GM12864 (cell line): ENCODE data around the gene PSMF1.

Experiments used
- DNase-seq: peaks from one replicate; pipeline ENCODE4 v3.0.0-alpha.2; 2011; ENCODE audit warnings: low read depth
- H3K4me3 ChIP-seq: 2 replicates; pipeline ENCODE4 v1.5.1; 2011; ENCODE audit warnings: mild to moderate bottlenecking, low read depth, low read length, control low read depth
- TF ChIP-seq, protein P1 (sequence below): IDR thresholded peaks from 2 replicates; pipeline ENCODE4 v1.5.1; 2011; ENCODE audit warnings: low read depth, mild to moderate bottlenecking, moderate library complexity, low read length, control low read depth, inconsistent platforms; ENCODE audit errors: missing control alignments

The PSMF1 gene

DNA sequence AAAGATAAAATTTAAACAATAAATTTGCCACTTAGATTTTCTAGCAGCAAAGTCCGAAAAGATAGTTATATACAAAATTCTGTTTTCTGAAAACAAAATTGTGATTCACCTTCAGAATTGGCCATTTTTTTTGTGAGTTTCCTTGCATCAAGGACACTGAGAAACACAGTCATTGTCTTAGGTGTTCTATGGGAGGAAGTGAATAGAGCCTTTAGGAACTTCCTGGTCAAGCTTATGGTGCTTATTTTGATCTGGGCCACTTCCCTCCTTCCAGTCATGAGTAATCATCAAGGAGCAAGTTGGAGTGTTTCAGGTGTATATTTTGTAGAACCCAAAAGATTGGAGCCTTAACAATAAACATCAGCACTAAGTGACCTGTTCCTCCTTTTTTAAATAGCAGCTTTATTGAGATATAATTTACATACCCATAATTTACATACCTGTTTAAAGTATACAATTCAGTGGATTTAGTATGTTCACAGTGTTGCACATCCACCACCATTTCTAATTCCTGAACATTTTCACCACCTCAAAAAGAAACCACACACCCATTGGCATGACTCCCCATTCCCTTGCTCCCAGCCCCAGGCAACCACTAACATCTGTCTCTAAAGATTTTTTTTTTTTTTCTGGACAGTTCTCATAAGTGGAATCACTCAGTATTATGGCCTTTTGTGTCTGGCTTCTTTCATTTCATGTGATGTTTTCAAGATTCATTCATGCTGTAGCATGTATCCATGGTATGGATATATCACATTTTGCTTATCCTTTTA lies 48.7 kb downstream of the PSMF1 start:
- DNase-seq = no peak
- TF ChIP-seq, protein P1, sequence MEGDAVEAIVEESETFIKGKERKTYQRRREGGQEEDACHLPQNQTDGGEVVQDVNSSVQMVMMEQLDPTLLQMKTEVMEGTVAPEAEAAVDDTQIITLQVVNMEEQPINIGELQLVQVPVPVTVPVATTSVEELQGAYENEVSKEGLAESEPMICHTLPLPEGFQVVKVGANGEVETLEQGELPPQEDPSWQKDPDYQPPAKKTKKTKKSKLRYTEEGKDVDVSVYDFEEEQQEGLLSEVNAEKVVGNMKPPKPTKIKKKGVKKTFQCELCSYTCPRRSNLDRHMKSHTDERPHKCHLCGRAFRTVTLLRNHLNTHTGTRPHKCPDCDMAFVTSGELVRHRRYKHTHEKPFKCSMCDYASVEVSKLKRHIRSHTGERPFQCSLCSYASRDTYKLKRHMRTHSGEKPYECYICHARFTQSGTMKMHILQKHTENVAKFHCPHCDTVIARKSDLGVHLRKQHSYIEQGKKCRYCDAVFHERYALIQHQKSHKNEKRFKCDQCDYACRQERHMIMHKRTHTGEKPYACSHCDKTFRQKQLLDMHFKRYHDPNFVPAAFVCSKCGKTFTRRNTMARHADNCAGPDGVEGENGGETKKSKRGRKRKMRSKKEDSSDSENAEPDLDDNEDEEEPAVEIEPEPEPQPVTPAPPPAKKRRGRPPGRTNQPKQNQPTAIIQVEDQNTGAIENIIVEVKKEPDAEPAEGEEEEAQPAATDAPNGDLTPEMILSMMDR = no peak

DNA sequence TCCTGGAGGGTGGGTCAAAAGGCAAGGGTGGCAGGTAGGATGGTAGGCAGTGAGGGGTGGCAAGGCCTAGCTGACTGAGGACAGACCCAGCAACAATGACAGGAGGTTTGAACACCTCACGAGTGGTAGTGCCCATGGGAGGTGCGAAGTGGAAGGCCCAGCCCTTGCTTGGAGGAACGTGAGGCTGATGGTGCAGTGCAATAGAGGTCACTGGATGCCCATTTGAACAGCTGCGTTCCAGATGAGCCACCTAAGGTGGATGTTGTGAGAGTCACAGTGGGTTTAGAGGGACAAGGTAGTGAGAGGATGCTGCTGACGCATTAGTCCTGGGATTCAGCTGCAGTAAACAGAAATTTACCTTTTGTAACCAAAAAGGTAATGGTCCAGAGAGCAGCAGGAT lies 50.8 kb downstream of the PSMF1 start:
- no peak overlapping the region for H3K4me3 ChIP-seq
- TF ChIP-seq, protein P1 = no peak
- no peak for DNase-seq

More for the DNA sequence above, 48.7 kb downstream of the PSMF1 start:
- H3K4me3 ChIP-seq = no peak overlapping the region

DNA sequence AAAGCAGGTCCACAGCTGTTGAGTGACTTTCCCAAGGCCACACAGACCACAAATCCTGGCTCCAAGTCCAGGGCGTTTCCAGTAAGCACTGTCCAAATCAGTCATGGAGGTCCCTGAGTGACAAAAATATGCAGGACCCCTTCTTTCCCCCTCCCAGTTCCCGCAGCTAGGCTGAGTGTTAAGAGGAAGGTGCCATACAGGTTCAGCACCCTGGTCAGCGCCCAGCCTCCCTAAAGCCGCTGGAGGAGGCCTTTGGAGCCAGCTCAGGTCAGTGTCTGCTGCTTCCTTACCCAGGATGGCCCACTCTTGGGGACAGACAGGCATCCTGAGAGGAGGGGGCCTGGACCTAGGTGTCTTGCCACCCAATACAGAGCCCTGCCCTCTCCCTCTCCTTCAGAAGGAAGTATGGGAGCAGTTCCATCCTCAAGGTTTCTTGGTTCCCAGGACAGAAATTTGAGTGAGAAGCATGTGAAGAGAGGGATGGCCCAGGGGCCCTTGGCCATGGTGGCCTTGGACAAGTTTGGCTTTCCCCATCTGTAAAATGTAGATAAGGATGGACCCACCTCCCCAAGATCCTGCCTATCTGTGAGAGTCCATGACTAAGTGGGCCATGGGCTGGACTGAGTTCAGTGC lies 53.2 kb downstream of the PSMF1 start:
- H3K4me3 ChIP-seq = no peak overlapping the region
- no peak for DNase-seq
- TF ChIP-seq, protein P1 = no peak

DNA sequence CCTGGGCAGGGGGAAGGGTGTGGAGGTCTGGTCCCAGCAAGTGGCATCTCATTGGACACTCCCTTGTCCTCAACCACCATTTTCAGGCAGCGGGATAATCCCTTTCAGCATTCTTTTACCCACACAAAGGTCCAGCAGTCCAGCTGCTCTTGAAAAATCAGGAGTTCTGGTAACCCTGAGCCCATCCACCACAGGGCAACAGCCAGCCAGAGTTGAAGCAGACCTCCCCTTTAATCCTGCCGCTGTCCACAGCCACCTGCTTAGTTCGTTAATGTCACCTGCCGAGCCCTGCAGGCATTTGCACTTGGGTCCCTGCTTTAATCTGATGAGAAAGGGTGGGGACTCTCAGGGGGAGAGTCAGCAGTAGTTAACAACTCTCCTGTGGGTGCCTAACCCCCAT lies 55.3 kb downstream of the PSMF1 start:
- DNase-seq = no peak
- TF ChIP-seq, protein P1 = no peak
- no peak overlapping the region for H3K4me3 ChIP-seq

DNA sequence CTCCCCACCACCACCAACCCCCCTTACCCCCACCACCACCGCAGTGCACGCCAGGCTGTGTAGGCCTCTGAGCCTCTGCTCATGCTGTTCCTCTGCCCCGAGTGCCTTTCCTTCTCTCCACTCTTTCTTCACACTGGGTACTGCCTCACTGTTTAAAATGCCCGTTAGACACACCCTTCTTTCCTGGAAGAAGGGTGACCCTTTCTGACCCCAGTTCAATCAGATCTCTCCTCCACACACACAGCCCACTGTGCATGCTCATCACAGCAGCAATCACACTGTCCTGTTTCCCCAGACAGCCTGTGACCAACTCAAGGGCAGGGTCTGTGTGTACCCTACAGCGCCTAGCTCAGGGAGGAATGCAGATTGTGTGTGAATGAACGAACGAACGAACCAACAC lies 56.4 kb downstream of the PSMF1 start:
- no peak for DNase-seq
- TF ChIP-seq, protein P1 = no peak
- no peak overlapping the region for H3K4me3 ChIP-seq

DNA sequence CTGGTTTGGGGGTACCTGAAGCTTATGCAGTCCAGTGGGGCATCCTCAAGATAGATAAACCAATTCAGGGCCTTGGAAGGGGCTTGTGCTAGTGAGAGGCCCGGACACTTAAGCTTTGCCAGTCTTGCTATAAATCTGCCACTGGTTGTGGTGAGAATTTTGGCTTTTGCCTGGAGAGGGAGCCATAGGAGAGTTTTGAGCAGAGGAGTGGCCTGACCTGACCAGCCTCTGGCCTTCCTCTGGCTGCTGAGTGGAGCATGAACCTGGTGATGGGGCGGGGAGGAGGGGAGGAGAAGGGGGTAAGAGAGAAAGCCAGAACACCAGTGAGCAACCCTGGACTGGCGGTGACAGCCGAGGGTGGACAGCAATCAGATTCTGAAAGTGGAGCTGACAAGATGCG lies 59.3 kb downstream of the PSMF1 start:
- no peak overlapping the region for H3K4me3 ChIP-seq
- TF ChIP-seq, protein P1 = no peak
- DNase-seq = no peak
